Smooth muscle cell (in vitro differentiated cells): ENCODE data around the gene RNF181. TPM values are rescaled to one million over a fixed set of nuclear protein-coding genes. Genes with fewer than 3 reads are reported as not detected.

Experiments
- DNase-seq: peaks from one replicate; lab custom pipeline; 2025; ENCODE audit not compliant: unreplicated experiment; lab: John Stamatoyannopoulos, UW
- H2AFZ ChIP-seq: fragments of 200-600 bp; sonication (generic); 2 replicates; pipeline ENCODE4 v1.6.0; 2016; ENCODE audit warnings: antibody characterized with exemption, low read depth, mild to moderate bottlenecking
- H3F3A ChIP-seq: fragments of 200-600 bp; sonication (generic); 2 replicates; pipeline ENCODE4 v1.6.0; 2017; ENCODE audit warnings: antibody characterized with exemption, low read depth
- H3K27ac ChIP-seq: fragments of 200-600 bp; sonication (generic); 2 replicates; pipeline ENCODE4 v1.5.1; 2016; ENCODE audit warnings: low read depth, mild to moderate bottlenecking
- H3K27me3 ChIP-seq: fragments of 200-600 bp; sonication (generic); 2 replicates; pipeline ENCODE4 v1.6.1; 2016; ENCODE audit warnings: low read depth, mild to moderate bottlenecking
- H3K36me3 ChIP-seq: fragments of 200-600 bp; sonication (generic); 2 replicates; pipeline ENCODE4 v1.5.1; 2016; ENCODE audit warnings: low read depth
- H3K4me1 ChIP-seq: fragments of 200-600 bp; sonication (generic); 2 replicates; pipeline ENCODE4 v1.5.1; 2016; ENCODE audit warnings: low read depth
- H3K4me2 ChIP-seq: fragments of 200-600 bp; sonication (generic); 2 replicates; pipeline ENCODE4 v1.6.0; 2016; ENCODE audit warnings: mild to moderate bottlenecking
- H3K4me3 ChIP-seq: fragments of 200-600 bp; sonication (generic); 2 replicates; pipeline ENCODE4 v1.5.1; 2016; ENCODE audit warnings: mild to moderate bottlenecking
- H3K79me2 ChIP-seq: fragments of 200-600 bp; sonication (generic); 2 replicates; pipeline ENCODE4 v1.6.0; 2016; ENCODE audit warnings: low read depth, mild to moderate bottlenecking
- H3K9ac ChIP-seq: fragments of 200-600 bp; sonication (generic); 2 replicates; pipeline ENCODE4 v1.6.0; 2016; ENCODE audit warnings: low read depth
- H3K9me3 ChIP-seq: fragments of 200-600 bp; sonication (generic); replicated peaks from 2 replicates; pipeline ENCODE4 v1.5.1; 2016; ENCODE audit warnings: low read depth
- H4K20me1 ChIP-seq: fragments of 200-600 bp; sonication (generic); 2 replicates; pipeline ENCODE4 v1.6.0; 2016; ENCODE audit warnings: low read depth
- CTCF ChIP-seq: fragments of 200-600 bp; sonication (generic); IDR thresholded peaks from 2 replicates; pipeline ENCODE4 v1.5.1; 2017; ENCODE audit warnings: borderline replicate concordance, mild to moderate bottlenecking, antibody characterized with exemption; ENCODE audit not compliant: insufficient read depth, poor library complexity, severe bottlenecking
- WGBS: methylation state at CpG from one replicate; pipeline ENCODE4 v1.1.7; 2016; ENCODE audit warnings: low lambda C conversion rate; 5-methylcytosine and 5-hydroxymethylcytosine counted together
- polyA plus RNA-seq: library from polyadenylated mRNA; unstranded; fragments of >200 nt; fragmentation: Nextera tagmentation; extraction: Ambion mirVana; gene quantifications from 2 replicates; pipeline ENCODE4 v1.2.1, GENCODE V29; 2016
- total RNA-seq: library from RNA; depleted of rRNA; stranded (reverse); fragments of >200 nt; gene quantifications from 2 replicates; pipeline ENCODE4 v1.2.3, GENCODE V29; 2014

RNF181 gene
- total and polyA plus RNA-seq, 2 experiments from 2014 or later = 195 to 316 TPM

GRCh38 chr2:85550486-85550885 is 45.1 kb upstream of the RNF181 start:
- 94% methylated on average over 10 of the region's 10 CpGs for whole genome bisulfite sequencing
- no peak for TF ChIP-seq CTCF
- Histone ChIP-seq H4K20me1 (peaks cover 17% of the 10 kb centered on the region), H3K4me1 (no peaks in the 10 kb centered on the region), H3K9ac (no peak overlapping the region), H3K79me2 (no peaks in the 10 kb centered on the region), H3K9me3 (no peaks in the 10 kb centered on the region), H3K27me3 (no peaks in the 10 kb centered on the region), H3F3A (peaks cover 41% of the 10 kb centered on the region), H3K4me2 (peak overlapping the region; percentile 29), H2AFZ (no peak overlapping the region), H3K36me3 (no peaks in the 10 kb centered on the region), H3K4me3 (no peak overlapping the region), H3K27ac (peak overlapping the region; percentile 62)
- no peak for DNase-seq

- no peak overlapping the region for H3K9ac ChIP-seq
- H3K4me1 ChIP-seq = no peaks in the 10 kb centered on the region
- peaks cover 4% of the 10 kb centered on the region for H3K79me2 ChIP-seq
- no peaks in the 10 kb centered on the region for H3K27me3 ChIP-seq
- no peak overlapping the region for H3K4me2 ChIP-seq
- H3K4me3 ChIP-seq = no peak overlapping the region
- whole genome bisulfite sequencing = 80% methylated on average over 9 of the region's 9 CpGs
- H4K20me1 ChIP-seq = peaks cover 4% of the 10 kb centered on the region
- peak; percentile 92 for TF ChIP-seq CTCF
- no peak overlapping the region for H3K27ac ChIP-seq
- peak; percentile 21 for DNase-seq
- H3F3A ChIP-seq = peaks cover 30% of the 10 kb centered on the region
- peaks cover under 1% of the 10 kb centered on the region for H3K36me3 ChIP-seq
- no peaks in the 10 kb centered on the region for H3K9me3 ChIP-seq
- no peak overlapping the region for H2AFZ ChIP-seq
These were observed 43.6 kb upstream of the RNF181 start for GRCh38 chr2:85551698-85552678.

GRCh38 chr2:85553184-85553583 is 42.4 kb upstream of the RNF181 start:
- H3K27ac ChIP-seq = no peak overlapping the region
- no peaks in the 10 kb centered on the region for H3K27me3 ChIP-seq
- no peak for DNase-seq
- peaks cover 9% of the 10 kb centered on the region for H4K20me1 ChIP-seq
- WGBS = 97% methylated on average over 6 of the region's 6 CpGs
- TF ChIP-seq CTCF = no peak
- peaks cover 29% of the 10 kb centered on the region for H3F3A ChIP-seq
- H3K4me2 ChIP-seq = no peak overlapping the region
- H3K4me3 ChIP-seq = no peak overlapping the region
- peaks cover 3% of the 10 kb centered on the region for H3K36me3 ChIP-seq
- no peak overlapping the region for H2AFZ ChIP-seq
- no peak overlapping the region for H3K9ac ChIP-seq
- H3K79me2 ChIP-seq = peaks cover 9% of the 10 kb centered on the region
- no peaks in the 10 kb centered on the region for H3K4me1 ChIP-seq
- H3K9me3 ChIP-seq = no peaks in the 10 kb centered on the region
